NCI-H128 (cell line): ENCODE measurements around the gene TAS1R3.

Source experiments
- DNase-seq: peaks from one replicate; lab custom pipeline; 2025; ENCODE audit not compliant: unreplicated experiment; lab: John Stamatoyannopoulos, UW

TAS1R3 gene

DNA sequence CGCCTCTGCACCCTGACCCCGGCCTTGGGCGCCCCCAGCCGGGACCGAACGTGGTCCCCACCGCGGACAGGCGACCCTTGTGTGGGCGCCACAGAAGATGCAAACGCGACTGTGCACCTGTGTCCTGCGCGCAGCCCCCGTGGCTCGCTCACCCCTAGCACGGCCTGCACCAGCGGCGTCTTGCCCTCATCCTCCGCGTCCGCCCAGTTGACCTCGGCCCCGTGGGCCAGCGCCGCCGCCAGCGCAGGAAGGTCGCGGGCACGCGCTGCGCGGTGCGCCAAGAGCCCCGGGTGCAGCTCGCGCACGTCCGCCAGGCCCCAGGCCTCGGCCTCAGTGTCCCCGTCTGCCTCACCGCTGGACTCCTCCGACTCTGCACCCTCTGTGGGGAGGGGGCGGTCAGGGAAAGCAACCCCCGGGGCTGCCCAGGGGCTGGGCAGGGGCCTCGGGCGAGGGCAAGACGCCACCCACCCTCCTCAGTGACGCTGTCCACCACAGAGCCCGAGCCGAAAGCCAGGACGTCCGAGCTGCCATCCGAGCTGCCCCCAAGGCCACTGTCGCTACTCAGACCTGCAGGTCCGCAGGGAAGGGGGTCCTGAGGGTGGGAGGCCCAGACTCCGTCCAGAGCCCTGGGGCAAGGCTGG lies 36.7 kb upstream of the TAS1R3 start:
- no peak for DNase-seq

DNA sequence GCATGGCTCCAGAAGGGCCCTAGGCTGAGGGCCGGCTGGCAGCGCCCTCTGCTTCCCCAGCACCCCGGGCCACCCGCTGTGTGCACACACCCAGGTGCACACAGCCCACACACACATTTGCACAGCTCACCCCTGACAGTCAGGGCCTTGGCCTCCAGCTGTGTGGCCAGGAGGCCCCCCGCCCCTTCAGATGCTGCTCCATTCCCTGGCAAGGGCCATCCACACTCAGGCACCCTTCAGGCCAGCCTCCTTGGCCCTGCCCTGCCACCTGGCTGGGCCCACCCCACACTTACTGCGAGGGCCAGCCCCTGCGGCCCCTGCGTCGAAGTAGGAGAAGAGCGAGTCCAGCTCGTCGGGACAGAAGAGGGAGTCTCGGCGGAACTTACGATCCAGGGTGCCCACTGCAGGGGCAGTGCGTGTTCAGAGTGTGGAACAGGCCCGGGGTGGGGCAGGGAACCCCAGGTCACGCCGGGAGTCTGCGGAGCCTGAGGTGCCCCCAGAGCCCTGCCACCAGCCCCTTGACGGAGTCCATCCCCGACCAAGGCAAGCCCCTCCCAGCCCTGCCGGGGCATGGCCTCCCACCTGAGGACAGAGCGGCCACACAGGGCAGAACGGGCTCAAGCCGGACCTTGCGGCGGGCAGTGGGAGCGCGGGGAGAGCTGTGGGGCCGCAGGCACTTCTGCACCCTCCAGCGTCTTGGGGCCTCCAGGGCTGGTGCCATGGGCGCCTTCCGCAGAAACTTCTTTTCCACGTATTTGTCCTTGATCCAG lies 35.7 kb upstream of the TAS1R3 start:
- DNase-seq, result no peak

GRCh38 chr1:1296070-1297061 lies 34.7 kb upstream of the TAS1R3 start:
- no peak for DNase-seq

DNA sequence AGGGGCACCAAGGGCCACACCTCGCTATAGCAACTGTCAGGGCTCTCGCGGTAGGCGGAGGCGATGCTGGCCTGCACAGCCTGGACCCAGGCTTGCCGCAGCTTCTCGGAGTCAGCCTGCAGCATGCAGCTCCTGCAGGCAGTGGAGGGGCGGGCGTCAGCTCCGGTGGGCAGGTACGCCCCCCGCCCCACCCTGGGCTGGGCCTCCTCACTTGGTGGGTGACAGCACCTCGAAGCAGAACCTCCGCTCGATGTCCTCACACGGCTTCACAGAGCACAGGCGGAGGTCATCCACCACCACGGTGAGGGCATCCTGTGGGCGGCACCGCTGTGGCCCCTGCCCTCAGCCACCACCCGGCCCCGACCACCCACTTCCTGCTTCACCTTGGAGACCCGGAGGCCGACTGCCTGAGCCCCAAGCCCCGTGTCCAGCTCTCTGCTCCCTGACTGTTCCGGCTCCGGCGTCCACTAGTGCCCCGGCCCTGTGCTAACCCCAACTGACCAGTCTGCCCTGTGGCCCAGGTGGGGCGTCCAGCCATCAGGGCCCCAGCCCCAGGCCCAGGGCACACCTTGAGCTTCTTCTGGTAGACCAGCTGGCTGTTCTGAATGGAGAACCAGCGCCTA lies 33.2 kb upstream of the TAS1R3 start:
- DNase-seq, result no peak

DNA sequence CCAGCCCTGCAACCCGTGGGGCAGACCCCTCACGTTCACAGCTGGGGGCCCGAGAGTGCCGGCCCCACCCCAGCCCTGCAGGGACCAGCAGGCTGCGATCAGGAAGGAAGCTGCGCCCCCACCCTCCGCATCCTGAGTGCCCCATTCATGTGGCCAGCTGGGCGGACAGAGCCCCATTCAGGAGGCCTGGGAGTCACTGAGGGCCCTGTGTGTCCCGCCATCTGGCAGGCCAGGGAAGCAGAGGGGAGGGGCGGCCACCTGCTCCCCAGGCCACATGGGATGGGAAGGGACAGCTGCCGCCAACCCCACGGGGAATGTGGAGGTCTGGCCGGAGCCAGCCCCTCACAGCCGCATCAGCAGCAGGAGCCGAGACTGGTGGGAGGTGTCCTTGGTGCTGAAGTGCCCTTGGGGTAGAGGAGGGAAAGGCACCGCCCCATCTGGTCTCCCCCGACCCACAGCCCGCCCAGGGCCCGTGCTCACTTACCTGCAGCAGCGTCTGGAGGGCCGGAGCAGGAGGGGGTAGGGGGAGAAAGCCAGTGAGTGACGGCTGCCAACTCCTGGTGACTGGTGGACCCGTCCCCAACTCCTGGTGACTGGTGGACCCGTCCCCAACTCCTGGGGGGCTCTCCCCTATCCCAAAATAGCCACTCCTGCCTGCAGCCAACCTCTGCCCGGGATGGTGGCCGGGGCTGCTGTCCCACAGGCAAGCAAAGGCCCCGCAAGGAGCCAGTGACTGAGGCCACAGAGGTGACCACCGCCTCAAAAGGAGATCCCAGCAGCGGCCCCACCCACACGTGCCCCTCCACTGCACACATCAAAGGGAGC lies 32.0 kb upstream of the TAS1R3 start:
- DNase-seq, result no peak

GRCh38 chr1:1299686-1300351 lies 31.3 kb upstream of the TAS1R3 start:
- no peak for DNase-seq

- no peak for DNase-seq
Observed at GRCh38 chr1:1300352-1300739, 30.7 kb upstream of the TAS1R3 start.

DNA sequence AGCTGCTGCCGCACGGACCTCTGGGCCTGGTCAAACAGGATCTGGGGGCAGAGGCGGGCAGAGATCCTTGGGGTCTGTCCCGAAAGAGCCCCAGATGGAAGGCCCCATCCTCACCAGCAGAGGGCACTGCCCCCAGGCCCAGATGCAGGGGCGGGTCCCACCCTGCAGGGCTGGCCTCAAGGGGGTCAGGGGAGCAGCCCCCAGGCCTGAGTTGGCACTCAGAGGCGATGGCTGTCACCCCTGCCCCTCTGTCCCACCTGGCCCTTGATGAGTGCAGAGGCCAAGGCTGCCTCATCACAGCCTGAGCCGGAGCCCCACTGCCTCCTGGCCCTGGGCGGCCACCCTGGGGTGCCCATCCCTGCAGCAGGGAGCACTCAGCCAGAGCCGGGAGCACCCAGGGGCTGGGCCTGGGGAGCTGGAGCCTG lies 29.1 kb upstream of the TAS1R3 start:
- DNase-seq, result no peak

GRCh38 chr1:1302951-1303509 lies 28.1 kb upstream of the TAS1R3 start:
- no peak for DNase-seq

- no peak for DNase-seq
Observed at GRCh38 chr1:1303736-1304135, 27.3 kb upstream of the TAS1R3 start.

- DNase-seq, result peak; percentile 51
Observed at GRCh38 chr1:1304331-1305299, 26.5 kb upstream of the TAS1R3 start.

DNA sequence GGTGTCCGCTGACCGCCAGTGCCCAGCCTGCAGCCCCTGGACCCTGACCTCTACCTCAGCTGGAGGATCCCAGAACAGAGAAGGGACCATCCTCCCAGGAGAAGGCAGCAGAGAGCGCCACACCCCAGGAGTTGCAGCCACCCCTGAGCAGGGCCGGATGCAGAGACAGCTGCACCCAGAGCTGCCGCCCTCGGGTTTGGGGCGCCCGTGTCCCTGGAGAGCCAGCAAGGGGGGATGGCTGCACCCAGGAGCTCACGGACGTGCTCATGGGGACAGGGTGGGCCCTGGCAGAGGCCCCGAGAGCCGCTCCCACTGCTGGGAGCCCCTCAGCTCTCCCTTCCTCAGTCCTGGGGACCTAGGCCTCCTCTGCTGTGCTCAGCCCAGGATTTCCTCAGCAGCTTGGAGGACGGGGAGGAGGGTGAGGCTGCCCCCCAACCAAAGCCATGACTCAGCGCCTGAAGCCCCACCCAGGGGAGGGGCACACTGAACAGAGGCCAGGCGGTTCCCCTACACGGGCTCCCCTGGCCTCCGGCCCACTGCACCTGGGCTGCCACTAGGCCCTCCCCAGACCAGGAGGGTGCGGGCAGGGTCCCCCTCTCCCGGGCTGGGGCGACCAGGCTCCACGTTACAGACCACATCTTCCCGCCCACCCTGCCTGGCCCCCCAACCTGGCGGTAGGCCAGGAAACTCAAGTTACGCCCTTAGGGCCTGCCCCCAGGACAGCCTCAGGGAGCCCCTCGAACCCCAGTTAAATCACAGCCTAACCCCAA lies 25.6 kb upstream of the TAS1R3 start:
- no peak for DNase-seq

DNA sequence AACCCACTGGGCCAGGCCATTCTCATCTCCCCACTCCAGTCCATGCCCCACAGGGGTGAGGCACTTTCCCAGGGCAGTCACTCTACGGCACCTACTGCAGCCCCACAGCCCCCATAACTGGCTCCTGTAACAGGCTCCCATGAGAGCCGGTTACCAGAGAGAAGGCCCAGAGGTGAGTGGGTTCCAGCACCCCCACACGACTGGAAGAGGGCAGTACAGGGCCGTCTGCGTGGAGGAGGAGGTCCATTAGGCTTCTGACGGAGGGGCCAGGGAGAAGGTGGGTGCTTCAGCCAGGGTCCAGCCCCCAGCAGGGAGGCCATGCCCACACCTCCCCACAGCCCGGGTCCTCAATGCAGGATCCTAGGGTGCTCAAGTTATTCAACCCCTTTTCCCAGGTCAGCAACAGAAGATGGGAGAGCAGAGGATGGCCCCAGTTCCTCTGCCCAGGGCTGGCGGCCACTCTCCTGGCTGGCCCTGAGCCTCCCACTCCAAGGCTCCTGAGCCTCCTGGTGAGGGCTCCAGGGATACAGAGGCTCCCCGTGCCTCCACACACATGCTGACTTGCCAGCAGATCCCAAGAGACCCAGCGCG lies 24.9 kb upstream of the TAS1R3 start:
- DNase-seq, result no peak

DNA sequence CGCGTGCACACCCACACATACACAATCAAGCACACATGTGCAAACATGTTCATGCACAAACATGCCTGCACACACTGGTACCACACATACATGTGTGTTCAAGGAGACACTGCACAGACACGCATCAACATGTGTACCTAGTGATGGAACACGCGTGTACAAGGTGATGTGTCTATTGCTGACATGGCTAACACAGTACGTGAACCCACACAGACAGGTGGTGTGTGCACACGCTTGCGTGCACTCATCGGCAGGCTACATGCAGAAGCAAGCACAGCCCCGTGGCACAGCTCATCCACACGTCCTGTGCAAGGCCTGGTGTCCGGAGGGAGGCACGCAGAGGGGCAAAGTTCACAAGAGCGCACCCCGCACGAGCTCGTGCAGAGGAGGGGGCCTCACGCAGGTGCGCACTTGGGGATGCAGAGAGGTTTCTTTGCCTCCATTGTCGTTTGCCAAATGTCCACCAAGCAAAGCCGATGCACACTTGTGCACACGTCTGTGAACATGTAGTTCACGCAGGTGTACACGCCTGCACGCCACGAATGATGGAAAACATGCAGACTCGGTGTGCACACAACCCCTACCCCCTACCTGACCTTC lies 24.3 kb upstream of the TAS1R3 start:
- DNase-seq, result no peak

GRCh38 chr1:1307261-1307922 lies 23.7 kb upstream of the TAS1R3 start:
- no peak for DNase-seq
